Osteocyte (in vitro differentiated cells): ENCODE data around the gene HDDC2. TPM values are rescaled to one million over a fixed set of nuclear protein-coding genes. Genes with fewer than 3 reads are reported as not detected.
"Not testable (repeated sequence)": the region's sequence is repeated elsewhere in the genome, so short reads cannot be mapped to it uniquely, and the experiment has no call there.

Experiments used
- DNase-seq: peaks from one replicate; pipeline ENCODE4 v3.0.0; 2021; ENCODE audit warnings: mixed read lengths; ENCODE audit not compliant: unreplicated experiment; ENCODE audit errors: extremely low spot score
- H3K27ac Mint-ChIP-seq: one replicate; pipeline ENCODE4 v1.8.0; 2021; ENCODE audit warnings: mild to moderate bottlenecking, mixed read lengths; ENCODE audit not compliant: unreplicated experiment
- H3K27me3 Mint-ChIP-seq: one replicate; pipeline ENCODE4 v1.8.0; 2021; ENCODE audit warnings: mixed read lengths; ENCODE audit not compliant: unreplicated experiment
- H3K36me3 Mint-ChIP-seq: one replicate; pipeline ENCODE4 v1.8.0; 2021; ENCODE audit warnings: mixed read lengths; ENCODE audit not compliant: unreplicated experiment
- H3K4me1 Mint-ChIP-seq: one replicate; pipeline ENCODE4 v1.8.0; 2021; ENCODE audit warnings: mixed read lengths; ENCODE audit not compliant: unreplicated experiment
- H3K4me3 Mint-ChIP-seq: one replicate; pipeline ENCODE4 v1.8.0; 2021; ENCODE audit warnings: mild to moderate bottlenecking, moderate library complexity, mixed read lengths; ENCODE audit not compliant: unreplicated experiment
- H3K9me3 Mint-ChIP-seq: one replicate; pipeline ENCODE4 v1.8.0; 2021; ENCODE audit warnings: mixed read lengths; ENCODE audit not compliant: unreplicated experiment
- CTCF ChIP-seq: fragments of 200-600 bp; sonication (generic); IDR thresholded peaks from 2 replicates; pipeline ENCODE4 v1.5.0; 2021; ENCODE audit warnings: antibody characterized with exemption, mild to moderate bottlenecking, moderate library complexity
- total RNA-seq: library from RNA; stranded (reverse); gene quantifications from 2 replicates; pipeline ENCODE4 v1.2.1, GENCODE V29; 2021

The HDDC2 gene
- total RNA-seq, 1 donor from 2014 or later, result 56.6 TPM

DNA sequence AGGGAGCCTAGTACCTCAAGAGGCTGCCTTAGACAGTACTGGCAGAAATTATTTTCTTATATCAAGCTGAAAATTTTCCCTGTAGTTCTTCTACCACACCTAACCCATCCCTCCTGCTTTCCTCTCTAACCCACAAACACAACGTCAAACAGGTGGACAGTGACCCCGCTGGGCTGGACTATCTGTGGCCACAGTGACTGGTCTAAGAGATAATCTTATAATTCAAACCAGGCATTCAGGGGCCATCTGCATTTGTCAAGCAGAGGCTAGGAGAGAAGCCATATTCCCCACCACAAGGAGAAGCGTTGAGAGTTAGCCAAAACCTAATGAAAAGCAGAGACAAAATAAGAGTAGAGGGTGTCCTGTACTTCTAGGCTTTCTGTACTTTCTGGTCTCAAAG is 8.2 kb downstream of the HDDC2 start:
- H3K27me3 Mint-ChIP-seq, result no peaks in the 10 kb centered on the region
- H3K4me3 Mint-ChIP-seq, result no peak overlapping the region
- no peak for TF ChIP-seq CTCF
- H3K36me3 Mint-ChIP-seq, result peaks cover 70% of the 10 kb centered on the region
- no peak for DNase-seq
- no peaks in the 10 kb centered on the region for H3K9me3 Mint-ChIP-seq
- H3K4me1 Mint-ChIP-seq, result peaks cover 16% of the 10 kb centered on the region
- H3K27ac Mint-ChIP-seq, result no peak overlapping the region

GRCh38 chr6:125287718-125288117 is 14.0 kb downstream of the HDDC2 start:
- Mint-ChIP-seq H3K27ac (no peak overlapping the region), H3K4me3 (no peak overlapping the region), H3K4me1 (no peaks in the 10 kb centered on the region), H3K27me3 (no peaks in the 10 kb centered on the region), H3K36me3 (peaks cover 80% of the 10 kb centered on the region), H3K9me3 (peaks cover 38% of the 10 kb centered on the region)
- DNase-seq, result no peak
- no peak for TF ChIP-seq CTCF

DNA sequence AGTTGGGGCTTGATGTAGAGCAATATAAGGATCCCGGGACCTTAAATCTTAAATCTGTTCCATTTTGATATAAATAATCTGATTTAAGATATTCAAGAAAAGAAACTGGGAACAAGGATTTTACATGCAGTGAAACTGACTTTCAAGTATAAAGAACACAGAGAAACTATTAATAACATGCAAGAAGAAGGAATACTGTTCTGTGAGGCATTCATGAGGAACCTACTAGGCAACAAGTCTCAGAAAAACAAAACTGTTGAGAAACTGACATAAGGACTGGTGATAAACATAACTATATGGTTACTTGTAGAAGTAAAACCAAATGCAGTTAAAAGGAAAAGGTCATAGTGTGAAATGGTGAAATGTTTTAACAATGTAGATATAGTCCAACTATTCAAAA is 15.8 kb downstream of the HDDC2 start:
- no peak for DNase-seq
- Mint-ChIP-seq H3K4me1 (no peaks in the 10 kb centered on the region), H3K9me3 (peaks cover 50% of the 10 kb centered on the region), H3K4me3 (no peak overlapping the region), H3K36me3 (peaks cover 82% of the 10 kb centered on the region), H3K27me3 (no peaks in the 10 kb centered on the region), H3K27ac (no peak overlapping the region)
- TF ChIP-seq CTCF, result no peak

DNA sequence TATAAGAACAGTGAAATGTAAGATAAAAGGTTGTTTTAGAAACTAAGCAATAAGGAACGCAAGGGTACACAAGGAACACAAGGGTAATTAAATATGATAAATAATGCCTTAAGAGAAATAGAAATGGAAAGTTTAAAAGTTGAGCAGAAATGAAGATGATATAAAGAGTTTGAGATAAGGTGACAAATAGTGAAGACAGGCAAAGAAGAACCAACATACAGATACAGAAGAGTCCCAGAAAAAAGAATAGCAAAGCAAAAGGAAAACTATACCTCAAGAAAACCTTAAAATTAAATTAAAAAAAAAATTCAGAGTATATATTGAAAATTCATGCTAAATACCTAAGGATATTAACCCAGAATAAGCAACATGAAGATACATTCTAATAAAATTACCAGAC is 16.4 kb downstream of the HDDC2 start:
- Mint-ChIP-seq H3K4me3 (no peak overlapping the region), H3K27me3 (no peaks in the 10 kb centered on the region), H3K36me3 (peaks cover 85% of the 10 kb centered on the region), H3K9me3 (peaks cover 50% of the 10 kb centered on the region), H3K27ac (no peak overlapping the region), H3K4me1 (no peaks in the 10 kb centered on the region)
- DNase-seq, result no peak
- no peak for TF ChIP-seq CTCF

GRCh38 chr6:125282470-125282869 is 19.3 kb downstream of the HDDC2 start:
- H3K4me3 Mint-ChIP-seq, DNase-seq, H3K27ac Mint-ChIP-seq, H3K27me3 Mint-ChIP-seq: not testable (repeated sequence)
- Mint-ChIP-seq H3K4me1 (peaks cover 10% of the 10 kb centered on the region), H3K9me3 (peaks cover 40% of the 10 kb centered on the region), H3K36me3 (peaks cover 78% of the 10 kb centered on the region)

- DNase-seq, H3K27me3 Mint-ChIP-seq, H3K27ac Mint-ChIP-seq, H3K4me3 Mint-ChIP-seq: not testable (repeated sequence)
- Mint-ChIP-seq H3K4me1 (peaks cover 10% of the 10 kb centered on the region), H3K36me3 (peaks cover 69% of the 10 kb centered on the region), H3K9me3 (peaks cover 29% of the 10 kb centered on the region)
Observed at GRCh38 chr6:125280370-125281035, 21.3 kb downstream of the HDDC2 start.
